ENCODE data around the gene EPHA2.
A peak's percentile ranks its signal among the peaks of the same experiment; 100 is the strongest.

Gene EPHA2

GRCh38 chr1:16149146-16149545, 6.7 kb downstream of the EPHA2 start:
- DNase-seq, result no peak

- DNase-seq, result no peak
Observed at GRCh38 chr1:16148329-16149092, 7.4 kb downstream of the EPHA2 start.

- no peak for DNase-seq
Observed at GRCh38 chr1:16147156-16147926, 8.5 kb downstream of the EPHA2 start.

- DNase-seq, result peak; percentile 89
Observed at GRCh38 chr1:16146279-16147155, 9.4 kb downstream of the EPHA2 start.

GRCh38 chr1:16145662-16146278, 10.1 kb downstream of the EPHA2 start:
- no peak for DNase-seq

GRCh38 chr1:16145030-16145661, 10.7 kb downstream of the EPHA2 start:
- DNase-seq, result peak; percentile 72

GRCh38 chr1:16144325-16145029, 11.4 kb downstream of the EPHA2 start:
- no peak for DNase-seq

- no peak for DNase-seq
Observed at GRCh38 chr1:16143566-16144324, 12.1 kb downstream of the EPHA2 start.

GRCh38 chr1:16143005-16143565, 12.8 kb downstream of the EPHA2 start:
- DNase-seq, result no peak

- DNase-seq, result no peak
Observed at GRCh38 chr1:16142383-16142995, 13.4 kb downstream of the EPHA2 start.

GRCh38 chr1:16141573-16142336, 14.1 kb downstream of the EPHA2 start:
- no peak for DNase-seq

GRCh38 chr1:16140068-16140596, 15.7 kb downstream of the EPHA2 start:
- no peak for DNase-seq

GRCh38 chr1:16139473-16139962, 16.4 kb downstream of the EPHA2 start:
- DNase-seq, result no peak

GRCh38 chr1:16138772-16139221, 17.1 kb downstream of the EPHA2 start:
- DNase-seq, result no peak

- no peak for DNase-seq
Observed at GRCh38 chr1:16137890-16138467, 17.9 kb downstream of the EPHA2 start.

- no peak for DNase-seq
Observed at GRCh38 chr1:16135501-16135900, 20.4 kb downstream of the EPHA2 start.

GRCh38 chr1:16134906-16135305, 21.0 kb downstream of the EPHA2 start:
- DNase-seq, result no peak
